ENCODE measurements around the gene B3GLCT. TPM values are rescaled to one million over a fixed set of nuclear protein-coding genes. Genes with fewer than 3 reads are reported as not detected.

Gene B3GLCT
- total and polyA plus RNA-seq, 8 donors = 6.5 to 22.6 (median 16.1) TPM

- ATAC-seq (no peak), DNase-seq (no peak)
- H3K4me1 ChIP-seq = peaks cover 4 to 7% of the 10 kb centered on the region in 2 donors
- H3K27me3 ChIP-seq = no peaks in the 10 kb centered on the region
- no peaks in the 10 kb centered on the region for H3K9me3 ChIP-seq
- H3K27ac ChIP-seq = no peak overlapping the region
- H3K36me3 ChIP-seq = no peaks in the 10 kb centered on the region
- TF ChIP-seq CTCF (IDR thresholded peaks at IDR 0.05) = no peak
- no peak overlapping the region for H3K4me3 ChIP-seq
- intact Hi-C loops (cut with DNase I) = no loop called here
These were observed 33.2 kb upstream of the B3GLCT start for GRCh38 chr13:31166591-31166990.

GRCh38 chr13:31167490-31167889, 32.3 kb upstream of the B3GLCT start:
- no peak for DNase-seq
- Histone ChIP-seq H3K36me3 (no peaks in the 10 kb centered on the region), H3K27me3 (no peaks in the 10 kb centered on the region), H3K9me3 (no peaks in the 10 kb centered on the region), H3K4me1 (peaks cover 4 to 7% of the 10 kb centered on the region in 2 donors), H3K4me3 (no peak overlapping the region), H3K27ac (no peak overlapping the region)
- ATAC-seq = no peak
- intact Hi-C loops (cut with DNase I) = no loop called here
- no peak for TF ChIP-seq CTCF (IDR thresholded peaks at IDR 0.05)

- H3K27me3 ChIP-seq = no peaks in the 10 kb centered on the region
These were observed 31.6 kb upstream of the B3GLCT start for GRCh38 chr13:31168166-31168565.

GRCh38 chr13:31168736-31169135, 31.0 kb upstream of the B3GLCT start:
- H3K27ac ChIP-seq = no peak overlapping the region
- H3K36me3 ChIP-seq = no peaks in the 10 kb centered on the region
- no peak for ATAC-seq
- TF ChIP-seq CTCF (IDR thresholded peaks at IDR 0.05) = no peak
- DNase-seq = no peak
- H3K4me3 ChIP-seq = no peak overlapping the region
- H3K9me3 ChIP-seq = no peaks in the 10 kb centered on the region
- intact Hi-C loops (cut with DNase I) = no loop called here
- H3K27me3 ChIP-seq = no peaks in the 10 kb centered on the region
- H3K4me1 ChIP-seq = no peaks in the 10 kb centered on the region

More at GRCh38 chr13:31168166-31168565, 31.6 kb upstream of the B3GLCT start:
- H3K27ac ChIP-seq = no peak overlapping the region
- no peak for TF ChIP-seq CTCF (IDR thresholded peaks at IDR 0.05)
- no peak overlapping the region for H3K4me3 ChIP-seq
- ATAC-seq = no peak
- H3K36me3 ChIP-seq = no peaks in the 10 kb centered on the region
- DNase-seq = no peak
- H3K4me1 ChIP-seq = peaks cover under 1 to 1% of the 10 kb centered on the region in 2 donors
- intact Hi-C loops (cut with DNase I) = no loop called here
- no peaks in the 10 kb centered on the region for H3K9me3 ChIP-seq

GRCh38 chr13:31172001-31172400, 27.8 kb upstream of the B3GLCT start:
- DNase-seq (no peak), ATAC-seq (no peak)
- H3K9me3 ChIP-seq = no peaks in the 10 kb centered on the region

More at GRCh38 chr13:31172001-31172400, 27.8 kb upstream of the B3GLCT start:
- no peak for TF ChIP-seq CTCF (IDR thresholded peaks at IDR 0.05)
- Histone ChIP-seq H3K27me3 (no peaks in the 10 kb centered on the region), H3K4me1 (no peaks in the 10 kb centered on the region), H3K36me3 (no peaks in the 10 kb centered on the region), H3K4me3 (no peak overlapping the region), H3K27ac (no peak overlapping the region)
- intact Hi-C loops (cut with DNase I) = no loop called here

All from left lung (tissue), 10 donors.